ENCODE measurements around the gene TSPAN9. TPM values are rescaled to one million over a fixed set of nuclear protein-coding genes. Genes with fewer than 3 reads are reported as not detected.

Gene TSPAN9
- total RNA-seq, 1 donor: 13.0 TPM

- Histone ChIP-seq H3K9me3 (ENCODE audit: low read depth, low read length) (no peaks in the 10 kb centered on the region), H3K4me1 (ENCODE audit: insufficient read depth, low read length) (peaks cover 26% of the 10 kb centered on the region), H3K4me3 (ENCODE audit: insufficient read depth, low read length) (no peak overlapping the region), H3K4me2 (ENCODE audit: insufficient read depth, low read length) (no peak overlapping the region), H3K36me3 (ENCODE audit: insufficient read depth, low read length) (no peaks in the 10 kb centered on the region), H2AFZ (ENCODE audit: low read length) (no peak overlapping the region), H4K20me1 (ENCODE audit: insufficient read depth, low read length) (no peaks in the 10 kb centered on the region), H3K79me2 (ENCODE audit: insufficient read depth, low read length) (no peaks in the 10 kb centered on the region), H3K27ac (ENCODE audit: low read depth, low read length) (no peak overlapping the region), H3K27me3 (ENCODE audit: insufficient read depth, low read length) (peaks cover 17% of the 10 kb centered on the region)
- DNase-seq (ENCODE audit: insufficient read length, low spot score, missing footprints): peak; percentile 51
- TF ChIP-seq CTCF (IDR thresholded peaks at IDR 0.05; ENCODE audit: extremely low read depth, low read depth, low read length): no peak
Measured at GRCh38 chr12:3291939-3292338, 214.8 kb downstream of the TSPAN9 start.

- DNase-seq (ENCODE audit: insufficient read length, low spot score, missing footprints): peak; percentile 81
- Histone ChIP-seq H3K27ac (ENCODE audit: low read depth, low read length) (no peak overlapping the region), H3K4me1 (ENCODE audit: insufficient read depth, low read length) (peaks cover 26% of the 10 kb centered on the region), H2AFZ (ENCODE audit: low read length) (no peak overlapping the region), H3K27me3 (ENCODE audit: insufficient read depth, low read length) (peaks cover 17% of the 10 kb centered on the region), H3K36me3 (ENCODE audit: insufficient read depth, low read length) (no peaks in the 10 kb centered on the region), H4K20me1 (ENCODE audit: insufficient read depth, low read length) (no peaks in the 10 kb centered on the region), H3K79me2 (ENCODE audit: insufficient read depth, low read length) (no peaks in the 10 kb centered on the region), H3K9me3 (ENCODE audit: low read depth, low read length) (no peaks in the 10 kb centered on the region), H3K4me2 (ENCODE audit: insufficient read depth, low read length) (no peak overlapping the region), H3K4me3 (ENCODE audit: insufficient read depth, low read length) (no peak overlapping the region)
- TF ChIP-seq CTCF (IDR thresholded peaks at IDR 0.05; ENCODE audit: extremely low read depth, low read depth, low read length): no peak
Measured at GRCh38 chr12:3292677-3293412, 215.7 kb downstream of the TSPAN9 start.

GRCh38 chr12:3293446-3294161 lies 216.4 kb downstream of the TSPAN9 start:
- no peaks in the 10 kb centered on the region for H3K9me3 ChIP-seq (ENCODE audit: low read depth, low read length)
- no peaks in the 10 kb centered on the region for H3K36me3 ChIP-seq (ENCODE audit: insufficient read depth, low read length)
- H4K20me1 ChIP-seq (ENCODE audit: insufficient read depth, low read length): no peaks in the 10 kb centered on the region
- no peak overlapping the region for H3K27ac ChIP-seq (ENCODE audit: low read depth, low read length)
- H3K79me2 ChIP-seq (ENCODE audit: insufficient read depth, low read length): no peaks in the 10 kb centered on the region
- H2AFZ ChIP-seq (ENCODE audit: low read length): no peak overlapping the region
- DNase-seq (ENCODE audit: insufficient read length, low spot score, missing footprints): peak; percentile 95
- no peak overlapping the region for H3K4me2 ChIP-seq (ENCODE audit: insufficient read depth, low read length)
- TF ChIP-seq CTCF (IDR thresholded peaks at IDR 0.05; ENCODE audit: extremely low read depth, low read depth, low read length): no peak
- H3K4me3 ChIP-seq (ENCODE audit: insufficient read depth, low read length): no peak overlapping the region
- peaks cover 26% of the 10 kb centered on the region for H3K4me1 ChIP-seq (ENCODE audit: insufficient read depth, low read length)
- peaks cover 17% of the 10 kb centered on the region for H3K27me3 ChIP-seq (ENCODE audit: insufficient read depth, low read length)

GRCh38 chr12:3294481-3294911 lies 217.3 kb downstream of the TSPAN9 start:
- no peak overlapping the region for H3K4me3 ChIP-seq (ENCODE audit: insufficient read depth, low read length)
- no peak for TF ChIP-seq CTCF (IDR thresholded peaks at IDR 0.05; ENCODE audit: extremely low read depth, low read depth, low read length)
- H2AFZ ChIP-seq (ENCODE audit: low read length): no peak overlapping the region
- no peaks in the 10 kb centered on the region for H4K20me1 ChIP-seq (ENCODE audit: insufficient read depth, low read length)
- DNase-seq (ENCODE audit: insufficient read length, low spot score, missing footprints): peak; percentile 66
- H3K36me3 ChIP-seq (ENCODE audit: insufficient read depth, low read length): no peaks in the 10 kb centered on the region
- no peak overlapping the region for H3K27ac ChIP-seq (ENCODE audit: low read depth, low read length)
- H3K27me3 ChIP-seq (ENCODE audit: insufficient read depth, low read length): peaks cover 14% of the 10 kb centered on the region
- no peaks in the 10 kb centered on the region for H3K9me3 ChIP-seq (ENCODE audit: low read depth, low read length)
- peaks cover 27% of the 10 kb centered on the region for H3K4me1 ChIP-seq (ENCODE audit: insufficient read depth, low read length)
- H3K4me2 ChIP-seq (ENCODE audit: insufficient read depth, low read length): no peak overlapping the region
- no peaks in the 10 kb centered on the region for H3K79me2 ChIP-seq (ENCODE audit: insufficient read depth, low read length)

Data from osteoblast (primary cell).